Mononuclear cell (primary cell): Measurements from ENCODE around the gene BANF1. TPM values are rescaled to one million over a fixed set of nuclear protein-coding genes. Genes with fewer than 3 reads are reported as not detected.

Experiments used
- H3K27me3 ChIP-seq: 2 replicates; pipeline ENCODE4 v1.6.0; 2011; ENCODE audit warnings: low read length, control low read depth; ENCODE audit not compliant: insufficient read depth
- H3K4me1 ChIP-seq: 2 replicates; pipeline ENCODE4 v1.5.1; 2011; ENCODE audit warnings: mild to moderate bottlenecking, low read length, control low read depth; ENCODE audit not compliant: insufficient read depth
- H3K4me3 ChIP-seq: 2 replicates; pipeline ENCODE4 v1.5.1; 2011; ENCODE audit warnings: mild to moderate bottlenecking, low read length, moderate library complexity
- H3K9me3 ChIP-seq: 2 replicates; pipeline ENCODE4 v1.5.1; 2011; ENCODE audit warnings: low read depth, mild to moderate bottlenecking, control low read depth, low read length
- total RNA-seq: library from RNA; depleted of rRNA; stranded (reverse); fragments of >200 nt; gene quantifications from one replicate; pipeline ENCODE4 v1.2.3, GENCODE V29; 2012

Gene BANF1
- total RNA-seq, 1 donor: 7.6 TPM

- Histone ChIP-seq H3K4me1 (peaks cover 18% of the 10 kb centered on the region), H3K27me3 (no peaks in the 10 kb centered on the region)
These were observed 28.7 kb upstream of the BANF1 start for GRCh38 chr11:65973439-65974110.

GRCh38 chr11:65975771-65976170, 26.5 kb upstream of the BANF1 start:
- no peaks in the 10 kb centered on the region for H3K27me3 ChIP-seq
- H3K4me1 ChIP-seq: no peaks in the 10 kb centered on the region
- H3K9me3 ChIP-seq: no peaks in the 10 kb centered on the region
- no peak overlapping the region for H3K4me3 ChIP-seq

More at GRCh38 chr11:65973439-65974110, 28.7 kb upstream of the BANF1 start:
- no peaks in the 10 kb centered on the region for H3K9me3 ChIP-seq
- no peak overlapping the region for H3K4me3 ChIP-seq

DNA sequence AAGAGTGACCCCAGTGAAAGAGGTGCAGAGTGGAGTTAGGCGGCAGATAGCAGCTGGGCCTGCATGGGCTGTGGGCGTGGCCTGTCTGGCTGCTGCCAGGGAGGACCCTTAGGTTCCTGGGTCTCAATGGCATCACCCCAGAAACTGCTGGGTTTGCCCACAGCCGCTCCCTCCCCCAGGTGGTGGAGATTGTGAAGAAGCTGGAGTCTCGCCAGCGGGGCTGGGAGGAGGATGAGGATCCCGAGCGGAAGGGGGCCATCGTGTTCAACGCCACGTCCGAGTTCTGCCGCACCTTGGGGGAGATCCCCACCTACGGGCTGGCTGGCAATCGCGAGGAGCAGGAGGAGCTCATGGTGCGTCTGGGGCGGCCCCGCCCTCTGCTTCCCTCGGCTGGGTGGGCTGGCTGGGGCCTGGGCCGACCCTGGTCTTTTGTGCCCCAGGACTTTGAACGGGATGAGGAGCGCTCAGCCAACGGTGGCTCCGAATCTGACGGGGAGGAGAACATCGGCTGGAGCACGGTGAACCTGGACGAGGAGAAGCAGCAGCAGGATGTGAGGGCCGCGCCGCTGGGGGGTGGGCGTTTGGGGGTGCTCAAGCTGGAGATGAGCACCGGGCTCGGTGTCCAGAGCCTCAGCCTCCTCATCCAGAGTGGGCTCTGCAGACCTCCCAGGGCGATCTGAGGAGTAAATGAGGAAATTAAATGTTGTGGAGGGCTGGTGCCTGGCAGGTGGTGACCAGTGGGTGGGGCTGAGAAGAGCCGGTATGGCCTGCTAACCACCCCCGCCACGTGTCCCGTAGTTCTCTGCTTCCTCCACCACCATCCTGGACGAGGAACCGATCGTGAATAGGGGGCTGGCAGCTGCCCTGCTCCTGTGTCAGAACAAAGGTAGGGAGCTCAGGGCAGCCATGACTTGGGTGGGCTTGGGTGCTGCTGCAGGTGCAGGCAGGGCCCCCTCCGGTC, 25.8 kb upstream of the BANF1 start:
- H3K9me3 ChIP-seq: no peaks in the 10 kb centered on the region
- no peaks in the 10 kb centered on the region for H3K4me1 ChIP-seq

GRCh38 chr11:65977621-65978390, 24.5 kb upstream of the BANF1 start:
- Histone ChIP-seq H3K4me3 (no peak overlapping the region), H3K4me1 (no peaks in the 10 kb centered on the region), H3K27me3 (no peaks in the 10 kb centered on the region), H3K9me3 (no peaks in the 10 kb centered on the region)

More for the DNA sequence above, 25.8 kb upstream of the BANF1 start:
- Histone ChIP-seq H3K27me3 (no peaks in the 10 kb centered on the region), H3K4me3 (no peak overlapping the region)

- H3K4me1 ChIP-seq: no peaks in the 10 kb centered on the region
- no peaks in the 10 kb centered on the region for H3K9me3 ChIP-seq
- H3K27me3 ChIP-seq: no peaks in the 10 kb centered on the region
- H3K4me3 ChIP-seq: no peak overlapping the region
These were observed 23.7 kb upstream of the BANF1 start for GRCh38 chr11:65978391-65979238.

DNA sequence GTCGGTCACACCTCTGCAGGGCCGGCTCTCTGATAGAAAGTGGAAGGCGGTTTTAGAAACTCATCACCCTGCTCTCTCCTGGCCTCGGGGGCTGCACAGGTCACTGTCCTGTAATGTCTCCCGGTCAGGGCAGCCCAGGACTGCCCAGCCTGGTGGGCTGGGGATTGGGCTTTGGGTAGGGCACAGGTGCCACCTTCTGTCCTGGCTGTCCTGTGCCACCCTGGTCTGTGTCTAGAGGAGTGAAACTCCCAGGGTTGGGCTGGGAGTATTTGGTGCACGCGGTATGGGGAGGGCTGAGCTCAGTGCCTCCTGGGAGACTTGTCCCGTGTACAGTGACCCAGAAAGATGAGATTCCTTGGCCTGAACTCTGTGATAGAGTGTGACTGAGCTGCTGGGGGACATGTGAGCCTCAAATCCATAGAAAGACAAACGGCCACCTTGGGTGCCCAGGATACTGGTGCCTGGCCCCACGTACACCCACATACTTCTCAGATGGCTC, 23.0 kb upstream of the BANF1 start:
- Histone ChIP-seq H3K9me3 (no peaks in the 10 kb centered on the region), H3K4me3 (no peak overlapping the region), H3K4me1 (no peaks in the 10 kb centered on the region), H3K27me3 (no peaks in the 10 kb centered on the region)

GRCh38 chr11:65981101-65981740, 21.1 kb upstream of the BANF1 start:
- Histone ChIP-seq H3K4me1 (peaks cover 5% of the 10 kb centered on the region), H3K9me3 (no peaks in the 10 kb centered on the region), H3K4me3 (no peak overlapping the region), H3K27me3 (no peaks in the 10 kb centered on the region)

- H3K4me1 ChIP-seq: peaks cover 10% of the 10 kb centered on the region
- no peaks in the 10 kb centered on the region for H3K27me3 ChIP-seq
- H3K4me3 ChIP-seq: no peak overlapping the region
- H3K9me3 ChIP-seq: no peaks in the 10 kb centered on the region
These were observed 20.1 kb upstream of the BANF1 start for GRCh38 chr11:65981972-65982823.

- no peaks in the 10 kb centered on the region for H3K9me3 ChIP-seq
- no peak overlapping the region for H3K4me3 ChIP-seq
- peaks cover 10% of the 10 kb centered on the region for H3K4me1 ChIP-seq
- H3K27me3 ChIP-seq: no peaks in the 10 kb centered on the region
These were observed 19.3 kb upstream of the BANF1 start for GRCh38 chr11:65982824-65983588.

DNA sequence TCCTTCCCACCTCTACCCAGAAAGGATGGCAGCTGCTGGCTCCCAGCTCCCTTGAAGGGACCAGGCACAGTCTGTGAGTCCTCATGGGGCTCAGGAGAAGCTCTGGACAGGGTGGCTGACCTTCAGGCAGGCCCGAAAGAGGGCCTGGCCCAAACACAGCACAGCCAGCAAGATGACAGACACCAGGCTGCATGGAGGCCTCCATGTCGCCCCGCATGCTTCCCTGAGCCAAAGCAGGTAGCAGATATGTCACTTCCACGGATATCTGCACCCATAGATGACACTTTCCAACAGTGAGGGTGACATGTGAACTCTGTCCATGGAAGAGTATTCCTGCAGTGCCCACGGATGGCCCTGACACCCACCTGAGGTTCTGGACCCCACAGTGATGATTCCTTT, 18.7 kb upstream of the BANF1 start:
- Histone ChIP-seq H3K4me3 (no peak overlapping the region), H3K4me1 (peaks cover 10% of the 10 kb centered on the region), H3K9me3 (no peaks in the 10 kb centered on the region)

DNA sequence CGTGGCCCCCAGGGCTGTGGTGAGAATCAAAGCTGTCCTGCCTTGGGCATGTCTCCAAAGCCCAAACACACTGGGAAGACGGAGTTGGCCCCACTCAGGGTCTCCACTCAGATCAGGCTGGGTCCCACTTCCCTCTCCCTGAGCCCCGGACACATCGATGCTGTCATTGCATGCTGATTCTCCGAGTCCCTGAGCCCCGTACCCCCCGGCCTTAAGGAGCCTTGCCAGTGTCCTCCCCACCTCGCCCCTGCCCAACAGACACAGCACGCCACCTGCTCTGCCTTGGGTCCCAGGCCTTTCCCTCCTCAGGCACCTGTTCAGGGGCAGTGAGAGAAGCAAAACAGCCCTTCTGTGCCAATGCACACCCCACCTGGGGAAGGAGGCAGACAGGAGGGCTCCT, 15.0 kb upstream of the BANF1 start:
- H3K4me1 ChIP-seq: peaks cover 17% of the 10 kb centered on the region
- no peaks in the 10 kb centered on the region for H3K27me3 ChIP-seq
- no peak overlapping the region for H3K4me3 ChIP-seq
- no peaks in the 10 kb centered on the region for H3K9me3 ChIP-seq

More for the DNA sequence above, 18.7 kb upstream of the BANF1 start:
- H3K27me3 ChIP-seq: no peaks in the 10 kb centered on the region

DNA sequence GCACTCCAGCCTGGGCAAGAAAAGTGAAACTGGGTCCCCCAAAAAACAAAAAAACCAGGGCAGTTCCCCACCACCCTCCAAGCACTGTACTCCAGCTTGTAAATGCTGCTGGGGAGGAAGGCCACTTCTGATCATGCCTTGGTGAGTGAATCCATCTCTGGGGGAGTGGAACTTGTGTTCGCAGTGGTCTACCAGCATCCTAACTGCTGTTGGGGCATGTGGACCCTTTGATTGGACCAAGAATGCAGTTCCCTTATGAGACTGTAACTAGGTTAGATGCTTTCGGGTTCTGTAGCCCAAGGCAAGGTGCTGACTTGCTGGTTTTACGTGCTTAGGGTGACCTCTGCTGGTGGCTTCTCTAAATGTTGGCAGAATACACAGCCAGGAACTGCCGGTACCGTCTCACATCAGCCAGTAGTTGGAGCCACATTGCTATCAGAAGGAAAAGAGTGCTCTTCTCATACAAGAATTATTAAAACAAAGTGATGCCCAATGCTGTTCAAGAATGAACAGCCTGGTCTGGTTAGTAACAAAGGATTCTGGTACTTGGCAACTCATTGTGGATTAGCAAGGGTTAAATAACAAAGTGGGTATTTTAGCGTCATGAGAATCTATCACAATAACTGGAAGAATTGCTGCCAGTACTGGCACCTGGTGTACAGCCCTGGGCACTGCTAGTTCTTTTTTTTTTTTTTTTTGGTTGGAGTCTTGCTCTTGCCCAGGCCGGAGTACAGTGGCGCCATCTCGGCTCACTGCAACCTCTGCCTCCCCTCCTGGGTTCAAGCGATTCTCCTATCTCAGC, 13.3 kb upstream of the BANF1 start:
- Histone ChIP-seq H3K4me3 (no peak overlapping the region), H3K9me3 (no peaks in the 10 kb centered on the region), H3K27me3 (no peaks in the 10 kb centered on the region), H3K4me1 (peaks cover 17% of the 10 kb centered on the region)
